DMS53 treated with DMSO at 0.1 percent for 48 hours (cell line): ENCODE measurements around the gene KCNQ1.

Experiments used
- DNase-seq: peaks from one replicate; lab custom pipeline; 2025; ENCODE audit not compliant: unreplicated experiment; lab: John Stamatoyannopoulos, UW

Gene KCNQ1, protein sequence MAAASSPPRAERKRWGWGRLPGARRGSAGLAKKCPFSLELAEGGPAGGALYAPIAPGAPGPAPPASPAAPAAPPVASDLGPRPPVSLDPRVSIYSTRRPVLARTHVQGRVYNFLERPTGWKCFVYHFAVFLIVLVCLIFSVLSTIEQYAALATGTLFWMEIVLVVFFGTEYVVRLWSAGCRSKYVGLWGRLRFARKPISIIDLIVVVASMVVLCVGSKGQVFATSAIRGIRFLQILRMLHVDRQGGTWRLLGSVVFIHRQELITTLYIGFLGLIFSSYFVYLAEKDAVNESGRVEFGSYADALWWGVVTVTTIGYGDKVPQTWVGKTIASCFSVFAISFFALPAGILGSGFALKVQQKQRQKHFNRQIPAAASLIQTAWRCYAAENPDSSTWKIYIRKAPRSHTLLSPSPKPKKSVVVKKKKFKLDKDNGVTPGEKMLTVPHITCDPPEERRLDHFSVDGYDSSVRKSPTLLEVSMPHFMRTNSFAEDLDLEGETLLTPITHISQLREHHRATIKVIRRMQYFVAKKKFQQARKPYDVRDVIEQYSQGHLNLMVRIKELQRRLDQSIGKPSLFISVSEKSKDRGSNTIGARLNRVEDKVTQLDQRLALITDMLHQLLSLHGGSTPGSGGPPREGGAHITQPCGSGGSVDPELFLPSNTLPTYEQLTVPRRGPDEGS

DNA sequence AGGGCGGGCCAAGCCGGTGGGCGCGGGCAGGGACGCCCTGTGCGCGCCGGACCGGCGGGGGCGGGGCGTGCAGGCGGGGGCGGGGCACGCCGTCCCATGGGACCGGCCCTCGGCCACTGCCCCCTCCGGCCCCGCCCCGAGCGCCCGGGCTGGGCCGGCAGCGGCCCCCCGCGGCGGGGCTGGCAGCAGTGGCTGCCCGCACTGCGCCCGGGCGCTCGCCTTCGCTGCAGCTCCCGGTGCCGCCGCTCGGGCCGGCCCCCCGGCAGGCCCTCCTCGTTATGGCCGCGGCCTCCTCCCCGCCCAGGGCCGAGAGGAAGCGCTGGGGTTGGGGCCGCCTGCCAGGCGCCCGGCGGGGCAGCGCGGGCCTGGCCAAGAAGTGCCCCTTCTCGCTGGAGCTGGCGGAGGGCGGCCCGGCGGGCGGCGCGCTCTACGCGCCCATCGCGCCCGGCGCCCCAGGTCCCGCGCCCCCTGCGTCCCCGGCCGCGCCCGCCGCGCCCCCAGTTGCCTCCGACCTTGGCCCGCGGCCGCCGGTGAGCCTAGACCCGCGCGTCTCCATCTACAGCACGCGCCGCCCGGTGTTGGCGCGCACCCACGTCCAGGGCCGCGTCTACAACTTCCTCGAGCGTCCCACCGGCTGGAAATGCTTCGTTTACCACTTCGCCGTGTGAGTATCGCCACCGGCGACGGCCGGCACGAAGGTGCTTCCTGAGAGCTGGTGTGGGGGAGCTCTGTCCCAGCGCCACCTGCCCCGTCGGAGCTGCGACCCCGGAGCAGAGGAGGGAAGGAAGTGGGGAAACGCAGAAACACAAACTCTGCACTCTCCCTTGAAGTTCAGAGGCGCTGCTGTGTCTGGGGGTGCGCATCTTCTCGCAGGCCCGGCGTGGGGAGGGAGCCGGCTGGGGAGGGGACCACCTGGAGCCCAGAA is at the start of gene KCNQ1:
KCNQ1 (plus strand) TSS at position 188 of the 925 bp plus-strand sequence; CDS start at position 279, 91 bp downstream.
- no peak for DNase-seq

DNA sequence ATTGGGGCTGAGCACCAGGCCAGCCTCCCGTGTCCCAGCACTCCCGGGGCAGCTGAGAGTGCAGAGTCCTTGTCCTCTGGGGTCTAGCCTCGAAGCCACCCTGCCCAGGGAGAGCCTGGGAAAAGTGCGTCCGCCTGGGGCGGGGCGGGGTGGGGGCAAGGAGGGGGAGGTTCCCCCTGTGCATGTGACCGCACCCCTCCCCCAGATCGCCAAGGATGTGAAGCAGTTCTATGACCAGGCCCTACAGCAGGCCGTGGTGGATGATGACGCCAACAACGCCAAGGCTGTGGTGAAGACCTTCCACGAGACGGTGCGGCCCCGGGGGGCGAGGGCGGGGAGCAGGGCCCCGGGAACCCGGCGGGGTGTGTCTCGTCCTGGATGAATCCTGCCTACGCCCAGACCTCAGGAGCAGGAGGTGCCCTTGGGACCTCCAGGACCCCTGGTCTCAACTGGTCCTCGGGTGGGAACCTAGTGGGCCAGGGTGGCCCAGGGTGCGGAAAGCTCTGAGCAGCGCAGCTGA is 49.5 kb upstream of the KCNQ1 start:
- DNase-seq, result no peak

DNA sequence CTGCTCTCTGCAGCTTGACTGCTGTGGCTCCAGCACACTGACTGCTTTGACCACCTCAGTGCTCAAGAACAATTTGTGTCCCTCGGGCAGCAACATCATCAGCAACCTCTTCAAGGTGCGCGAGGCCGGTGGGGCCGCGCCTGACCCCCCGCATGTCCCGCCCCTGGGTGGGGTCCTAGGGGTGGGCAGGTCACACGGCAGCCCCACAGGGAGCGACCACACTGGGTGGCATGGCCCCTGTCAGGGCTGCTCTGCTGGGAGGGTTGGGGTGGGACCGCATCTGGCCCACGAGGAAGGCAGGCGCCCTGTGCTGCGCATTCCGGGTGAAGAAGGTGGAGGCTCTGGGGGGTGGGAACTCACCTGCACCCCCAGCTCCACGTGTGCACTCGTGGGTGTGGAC is 49.0 kb upstream of the KCNQ1 start:
- DNase-seq, result no peak

DNA sequence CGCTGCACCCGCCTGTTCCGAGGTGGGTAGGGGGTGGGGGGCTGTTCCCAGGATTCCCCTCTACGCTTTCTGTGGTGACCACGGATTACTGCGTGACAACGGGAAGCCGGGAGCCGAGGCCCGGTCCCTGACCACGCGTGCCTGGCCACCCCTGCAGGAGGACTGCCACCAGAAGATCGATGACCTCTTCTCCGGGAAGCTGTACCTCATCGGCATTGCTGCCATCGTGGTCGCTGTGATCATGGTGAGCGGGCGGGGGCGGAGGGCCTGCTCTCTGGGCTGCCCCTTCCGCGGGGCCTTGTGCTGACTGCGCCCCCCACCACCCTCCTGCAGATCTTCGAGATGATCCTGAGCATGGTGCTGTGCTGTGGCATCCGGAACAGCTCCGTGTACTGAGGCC is 48.3 kb upstream of the KCNQ1 start:
- no peak for DNase-seq

DNA sequence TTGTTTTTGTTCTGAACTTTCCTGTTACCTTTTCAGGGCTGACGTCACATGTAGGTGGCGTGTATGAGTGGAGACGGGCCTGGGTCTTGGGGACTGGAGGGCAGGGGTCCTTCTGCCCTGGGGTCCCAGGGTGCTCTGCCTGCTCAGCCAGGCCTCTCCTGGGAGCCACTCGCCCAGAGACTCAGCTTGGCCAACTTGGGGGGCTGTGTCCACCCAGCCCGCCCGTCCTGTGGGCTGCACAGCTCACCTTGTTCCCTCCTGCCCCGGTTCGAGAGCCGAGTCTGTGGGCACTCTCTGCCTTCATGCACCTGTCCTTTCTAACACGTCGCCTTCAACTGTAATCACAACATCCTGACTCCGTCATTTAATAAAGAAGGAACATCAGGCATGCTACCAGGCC is 47.8 kb upstream of the KCNQ1 start:
- DNase-seq, result no peak

DNA sequence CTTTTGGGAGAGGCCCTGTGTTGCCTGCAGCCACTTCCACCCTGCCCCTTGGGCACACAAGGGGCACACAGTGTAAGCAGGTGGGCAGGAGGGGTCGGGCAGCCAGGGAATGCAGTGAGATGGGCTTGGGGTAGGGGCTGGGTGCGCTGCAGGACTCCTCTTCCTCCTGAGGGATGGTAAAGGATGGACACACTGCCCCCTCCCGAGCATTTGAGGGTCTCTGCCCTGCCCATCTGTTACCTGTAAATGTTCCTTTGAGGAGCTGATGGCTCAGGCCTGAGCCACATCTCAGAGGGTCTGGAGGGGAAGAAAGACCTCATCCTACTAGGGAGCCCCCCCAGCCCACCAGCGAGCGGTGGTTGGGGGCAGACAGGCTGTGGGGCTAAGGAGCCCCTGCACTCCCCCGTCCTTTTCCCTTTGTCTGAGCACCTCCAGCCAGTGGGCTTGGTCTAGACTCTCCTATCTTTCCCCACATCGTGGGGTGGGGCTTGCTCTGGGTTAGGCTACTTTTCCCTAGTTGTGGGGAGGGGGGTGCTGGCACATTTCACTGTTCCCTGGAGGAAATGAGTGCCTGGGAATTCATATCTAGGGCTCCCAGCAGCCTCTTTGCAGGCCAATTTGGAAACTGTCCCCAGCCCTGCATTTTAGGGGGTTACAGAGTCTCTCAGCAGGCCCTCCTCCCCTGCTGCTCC is 46.0 kb upstream of the KCNQ1 start:
- no peak for DNase-seq

DNA sequence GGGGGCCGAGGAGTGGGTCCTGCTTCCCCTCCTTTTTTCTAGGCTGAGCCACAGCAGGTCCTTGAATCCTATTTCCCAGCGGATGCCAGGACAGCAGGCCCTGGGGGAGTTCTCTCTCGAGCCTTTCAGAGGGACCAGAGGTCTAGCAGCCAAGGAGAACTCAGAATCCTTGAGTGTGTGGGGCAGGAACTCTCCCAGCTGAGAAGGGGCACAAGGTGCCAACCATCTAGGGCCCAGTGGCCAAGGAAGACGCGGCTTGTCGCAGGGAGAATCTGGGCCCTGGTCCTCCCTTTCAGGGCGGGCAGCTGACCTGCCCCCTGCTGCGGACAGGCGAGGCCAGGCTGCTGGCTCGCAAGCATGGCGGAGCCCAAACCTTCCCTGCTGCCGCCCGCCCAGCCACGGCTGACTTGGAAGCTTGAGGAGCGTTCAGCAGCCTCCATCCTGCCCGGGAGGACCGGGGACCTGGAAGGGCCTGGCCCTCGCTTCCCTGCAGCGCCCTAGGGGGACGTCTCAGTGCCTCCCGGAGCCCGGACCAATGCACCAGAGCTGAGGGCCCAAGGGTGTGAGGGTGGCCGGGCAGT is 45.2 kb upstream of the KCNQ1 start:
- no peak for DNase-seq

DNA sequence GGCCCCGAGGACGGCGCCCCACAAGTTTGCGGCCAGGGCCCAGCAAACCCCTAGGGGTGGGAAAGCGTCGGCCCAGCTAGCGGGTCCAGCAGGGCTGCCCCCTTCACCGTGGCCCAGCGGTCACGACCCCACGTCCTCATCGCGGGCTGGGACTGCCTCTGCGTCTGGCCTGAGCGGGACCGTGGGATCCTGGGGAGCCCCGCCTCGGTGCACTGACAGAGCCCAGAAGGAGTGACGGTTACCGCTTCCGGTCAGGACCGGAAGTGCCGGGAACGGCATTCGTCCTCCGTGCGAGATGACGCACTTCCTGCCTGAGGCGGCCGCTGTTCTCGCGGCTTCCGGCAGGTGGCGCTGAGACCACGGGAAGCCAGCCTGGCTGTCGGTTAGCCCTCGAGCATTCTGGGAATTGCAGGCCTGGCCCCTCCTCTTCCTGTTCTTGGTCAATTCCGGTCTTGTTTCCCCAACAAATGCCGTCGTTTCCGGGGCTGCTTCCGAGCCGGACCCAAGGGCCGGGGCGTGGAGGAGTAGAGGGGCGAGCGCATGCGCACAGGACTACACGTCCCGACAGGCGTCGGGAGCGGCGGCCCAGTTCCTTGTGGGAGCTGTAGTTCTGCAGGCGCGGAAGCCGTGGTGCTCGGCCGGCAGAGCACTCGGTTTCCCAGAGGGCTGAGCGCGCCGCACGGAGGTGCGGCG is 44.6 kb upstream of the KCNQ1 start, which contains the start of gene TSSC4:
TSSC4 (plus strand) TSS at position 682 of the 693 bp plus-strand sequence. CDS start 1,884 bp downstream, outside the sequence.
- peak; percentile 100 for DNase-seq

DNA sequence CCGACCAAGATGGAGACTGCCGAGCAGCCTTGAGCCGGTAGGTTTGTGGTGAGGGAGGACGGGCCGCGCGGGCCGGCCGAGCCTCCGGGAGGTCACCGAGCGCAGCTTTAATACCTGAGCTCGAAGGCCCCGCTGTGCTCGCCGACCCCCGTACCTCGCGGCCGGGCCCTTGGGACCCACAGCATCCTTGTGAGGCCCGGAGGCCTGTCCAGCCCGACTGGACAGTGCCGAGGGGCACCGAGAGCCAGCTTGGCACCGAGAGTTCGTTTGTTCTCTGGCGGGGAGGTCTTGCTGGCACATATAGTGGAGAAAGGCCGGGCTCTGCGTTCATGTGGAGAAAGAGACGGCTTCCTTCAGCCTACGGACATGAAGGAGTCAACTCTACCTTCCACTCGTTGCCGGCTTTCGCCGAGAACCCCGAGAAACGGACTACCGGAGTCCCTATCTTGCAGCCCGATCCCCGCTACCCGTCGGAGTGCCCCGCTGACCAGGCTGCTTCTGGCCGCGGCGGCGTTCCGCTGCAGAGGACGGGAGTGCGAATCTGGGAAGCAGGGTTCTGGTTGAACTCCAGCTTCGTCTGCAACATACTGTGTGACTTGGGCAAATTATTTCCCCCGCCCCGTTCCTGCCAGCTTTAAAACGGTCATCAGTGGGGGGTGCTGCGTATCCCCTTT is 43.9 kb upstream of the KCNQ1 start:
- no peak for DNase-seq

DNA sequence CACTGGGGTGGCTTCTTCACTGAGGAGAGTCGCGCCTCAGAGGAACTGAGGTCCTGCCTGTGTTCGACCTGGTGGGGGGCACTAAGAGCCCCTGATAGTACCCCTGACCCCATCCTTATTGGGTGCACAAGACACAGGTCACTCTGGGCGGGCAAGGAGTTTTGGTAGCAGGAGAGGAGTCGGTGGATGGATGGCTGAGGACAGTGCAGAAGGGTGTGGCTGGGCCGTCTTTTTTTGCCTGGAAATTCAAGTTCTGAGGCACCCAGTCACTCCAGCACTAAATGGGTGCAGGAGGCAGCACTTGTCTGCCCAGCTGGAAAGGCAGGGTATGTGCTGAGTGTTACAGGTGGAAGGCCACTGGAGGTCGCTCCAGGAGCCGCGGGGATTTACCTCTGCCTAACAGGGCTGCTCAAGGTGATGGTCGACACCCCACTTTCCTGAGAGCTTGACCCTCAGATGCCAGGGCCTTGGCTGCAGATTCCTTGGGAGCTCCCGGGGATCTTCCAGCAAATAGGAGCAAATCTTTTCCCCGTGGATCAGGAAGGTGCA is 43.3 kb upstream of the KCNQ1 start:
- no peak for DNase-seq

DNA sequence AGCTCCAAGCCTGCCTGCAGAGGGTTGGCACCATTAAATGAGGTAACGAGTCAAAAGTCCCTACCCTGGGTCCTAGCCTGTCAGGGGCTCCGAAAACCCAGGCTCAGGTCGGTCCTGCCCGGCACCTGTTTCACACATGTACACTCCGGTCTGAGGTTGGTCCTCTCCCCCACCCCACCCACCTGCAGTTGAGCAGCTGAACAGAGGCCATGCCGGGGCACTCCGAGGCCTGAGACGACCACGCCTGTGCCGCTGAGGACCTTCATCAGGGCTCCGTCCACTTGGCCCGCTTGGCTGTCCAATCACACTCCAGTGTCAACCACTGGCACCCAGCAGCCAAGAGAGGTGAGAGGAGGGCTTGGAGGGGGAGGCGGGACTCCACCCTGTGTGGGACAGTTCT is 42.7 kb upstream of the KCNQ1 start:
- no peak for DNase-seq

DNA sequence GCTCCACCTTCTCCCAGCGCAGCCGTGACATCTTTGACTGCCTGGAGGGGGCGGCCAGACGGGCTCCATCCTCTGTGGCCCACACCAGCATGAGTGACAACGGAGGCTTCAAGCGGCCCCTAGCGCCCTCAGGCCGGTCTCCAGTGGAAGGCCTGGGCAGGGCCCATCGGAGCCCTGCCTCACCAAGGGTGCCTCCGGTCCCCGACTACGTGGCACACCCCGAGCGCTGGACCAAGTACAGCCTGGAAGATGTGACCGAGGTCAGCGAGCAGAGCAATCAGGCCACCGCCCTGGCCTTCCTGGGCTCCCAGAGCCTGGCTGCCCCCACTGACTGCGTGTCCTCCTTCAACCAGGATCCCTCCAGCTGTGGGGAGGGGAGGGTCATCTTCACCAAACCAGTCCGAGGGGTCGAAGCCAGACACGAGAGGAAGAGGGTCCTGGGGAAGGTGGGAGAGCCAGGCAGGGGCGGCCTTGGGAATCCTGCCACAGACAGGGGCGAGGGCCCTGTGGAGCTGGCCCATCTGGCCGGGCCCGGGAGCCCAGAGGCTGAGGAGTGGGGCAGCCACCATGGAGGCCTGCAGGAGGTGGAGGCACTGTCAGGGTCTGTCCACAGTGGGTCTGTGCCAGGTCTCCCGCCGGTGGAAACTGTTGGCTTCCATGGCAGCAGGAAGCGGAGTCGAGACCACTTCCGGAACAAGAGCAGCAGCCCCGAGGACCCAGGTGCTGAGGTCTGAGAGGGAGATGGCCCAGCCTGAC is 41.7 kb upstream of the KCNQ1 start:
- no peak for DNase-seq

DNA sequence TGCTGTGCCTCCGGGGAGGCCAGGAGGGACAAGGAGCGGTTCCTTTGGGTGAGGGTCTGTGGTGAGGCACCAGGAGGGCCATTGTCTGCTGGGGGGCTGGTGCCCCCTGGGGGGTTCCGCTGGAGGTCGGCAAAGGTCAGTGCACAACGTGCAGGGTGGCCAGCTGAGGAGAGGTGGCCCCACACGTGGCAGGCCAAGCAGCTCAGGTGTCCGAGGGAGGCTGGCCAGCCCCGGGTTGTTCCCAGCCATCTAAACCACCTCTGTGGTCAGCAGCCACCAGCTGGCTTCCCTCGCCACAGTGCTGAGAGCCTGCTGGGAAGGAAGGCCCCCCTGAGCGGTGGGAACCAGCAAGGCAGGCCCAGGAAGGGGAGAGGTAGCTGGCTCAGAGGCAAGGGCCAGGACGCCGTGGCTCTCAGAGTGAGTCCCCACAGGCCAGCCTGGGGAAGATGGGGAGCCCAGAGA is 40.0 kb upstream of the KCNQ1 start:
- no peak for DNase-seq

DNA sequence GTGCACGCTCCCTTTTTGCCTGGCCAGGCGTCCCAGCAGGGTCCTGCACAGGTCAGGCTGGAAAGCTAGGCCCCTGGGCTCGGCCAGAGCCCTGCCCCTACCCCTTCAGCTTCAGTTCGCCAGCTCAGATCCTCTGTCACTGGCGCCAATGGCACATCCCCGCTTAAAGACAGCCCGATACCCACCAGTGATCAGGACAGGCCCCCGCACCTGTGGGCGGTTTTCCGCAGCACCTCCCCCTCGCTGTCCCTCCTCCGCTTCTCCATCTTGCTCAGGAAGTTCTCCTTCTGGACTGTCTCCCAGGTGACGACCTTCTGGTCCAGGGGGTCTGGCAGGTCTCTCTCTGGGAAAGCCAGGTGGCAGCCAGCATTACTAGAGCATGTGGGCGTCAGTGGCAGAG is 38.4 kb upstream of the KCNQ1 start:
- no peak for DNase-seq

DNA sequence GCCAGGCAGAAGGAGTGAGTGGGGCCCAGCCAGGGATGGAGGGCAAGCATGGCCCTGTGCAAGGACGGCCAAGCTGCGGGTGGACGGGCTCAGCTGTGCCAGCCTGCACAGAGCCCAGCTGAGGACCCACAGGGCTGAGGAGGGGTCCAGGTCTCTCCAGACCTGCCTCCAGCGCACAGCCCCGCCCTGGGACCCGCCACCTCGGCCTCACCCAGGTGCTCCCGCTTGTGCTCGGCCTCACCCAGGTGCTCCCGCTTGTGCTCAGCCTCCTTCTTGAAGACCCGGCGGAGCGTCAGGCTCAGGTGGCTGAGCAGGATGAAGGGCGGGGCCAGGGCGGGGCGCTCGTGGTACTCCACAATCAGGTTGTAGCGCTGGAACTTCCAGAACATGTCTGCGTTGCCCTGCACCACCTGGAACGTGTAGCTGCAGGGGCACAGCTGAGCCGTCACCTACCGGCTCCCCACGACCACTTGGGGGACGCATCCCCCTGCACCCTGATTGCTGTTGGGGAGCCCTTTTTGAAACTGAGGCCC is 37.9 kb upstream of the KCNQ1 start:
- no peak for DNase-seq

DNA sequence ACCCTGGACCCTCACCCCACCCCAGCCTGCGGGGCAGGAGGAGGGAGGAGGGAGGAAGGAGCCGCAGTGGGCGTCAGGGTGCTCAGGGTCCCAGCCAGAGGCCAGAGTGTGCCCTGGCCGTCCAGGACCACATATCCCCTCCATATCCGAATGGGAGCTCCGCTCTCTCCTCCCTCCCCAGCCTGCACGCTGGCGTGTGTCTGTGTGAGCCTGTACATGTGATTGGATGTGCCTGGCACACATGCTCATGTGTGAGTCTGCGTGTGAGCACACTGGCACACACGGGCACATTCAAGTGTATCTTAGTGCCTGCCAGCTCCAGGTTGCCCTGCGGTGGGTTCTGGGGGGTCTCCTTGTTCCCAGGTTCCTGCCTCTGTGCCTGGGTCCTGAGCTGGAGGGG is 36.1 kb upstream of the KCNQ1 start:
- no peak for DNase-seq

DNA sequence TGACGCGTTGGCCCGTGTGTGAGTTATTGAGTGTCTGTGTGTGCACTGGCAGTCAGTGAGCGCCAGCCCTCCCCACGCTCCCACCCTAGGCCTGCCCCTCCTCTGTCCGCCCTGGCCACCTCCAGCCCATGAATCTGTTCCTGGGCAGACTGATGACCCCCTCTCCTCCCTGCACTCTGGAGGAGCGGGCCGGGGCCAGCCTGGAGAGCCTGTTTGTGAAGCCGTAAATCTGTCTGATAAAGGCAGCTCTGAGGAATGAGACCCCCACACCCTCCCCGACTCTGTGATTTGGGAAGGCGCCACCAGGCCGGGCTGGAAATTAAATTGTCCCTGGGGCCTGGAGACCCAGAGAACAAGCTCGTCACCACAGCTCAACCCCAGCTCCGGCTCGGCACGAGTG is 35.7 kb upstream of the KCNQ1 start:
- DNase-seq, result no peak
